ENCODE measurements around the gene BIVM.

- no peak for TF ChIP-seq GATA2 (IDR thresholded peaks at IDR 0.05; ENCODE audit: low read depth, low read length)
- no peak for TF ChIP-seq GATA3 (IDR thresholded peaks at IDR 0.05; ENCODE audit: low read depth, low read length)
Observed at GRCh38 chr13:102847272-102848234, 48.6 kb downstream of the BIVM start.
